ENCODE measurements around the gene PANK2.
"Not testable (repeated sequence)": the region's sequence is repeated elsewhere in the genome, so short reads cannot be mapped to it uniquely, and the experiment has no call there.

PANK2 gene

GRCh38 chr20:3871550-3872265 lies 17.5 kb upstream of the PANK2 start:
- no peak for DNase-seq

GRCh38 chr20:3873507-3873906 lies 15.7 kb upstream of the PANK2 start:
- no peak for DNase-seq

- DNase-seq = no peak
These were observed 14.9 kb upstream of the PANK2 start for GRCh38 chr20:3874194-3874844.

- DNase-seq = no peak
These were observed 13.7 kb upstream of the PANK2 start for GRCh38 chr20:3875378-3875974.

- no peak for DNase-seq
These were observed 13.2 kb upstream of the PANK2 start for GRCh38 chr20:3876000-3876399.

- DNase-seq = no peak
These were observed 12.5 kb upstream of the PANK2 start for GRCh38 chr20:3876676-3877075.

GRCh38 chr20:3878921-3879274 lies 10.3 kb upstream of the PANK2 start:
- not testable (repeated sequence) for DNase-seq

- no peak for DNase-seq
These were observed 3.5 kb upstream of the PANK2 start for GRCh38 chr20:3885715-3886114.

- DNase-seq = no peak
These were observed 1.1 kb upstream of the PANK2 start for GRCh38 chr20:3887876-3888620.

- DNase-seq = peak; percentile 66
These were observed 556 bp downstream of the PANK2 start for GRCh38 chr20:3889489-3890397.

- no peak for DNase-seq
These were observed 1.2 kb downstream of the PANK2 start for GRCh38 chr20:3890398-3890751.

- DNase-seq = no peak
These were observed 2.1 kb downstream of the PANK2 start for GRCh38 chr20:3890999-3891929.

- no peak for DNase-seq
These were observed 5.6 kb downstream of the PANK2 start for GRCh38 chr20:3894796-3895195.

- DNase-seq = no peak
These were observed 7.1 kb downstream of the PANK2 start for GRCh38 chr20:3896302-3896701.

GRCh38 chr20:3896853-3897583 lies 7.8 kb downstream of the PANK2 start:
- no peak for DNase-seq

GRCh38 chr20:3898181-3898580 lies 9.0 kb downstream of the PANK2 start:
- not testable (repeated sequence) for DNase-seq

GRCh38 chr20:3898639-3899038 lies 9.5 kb downstream of the PANK2 start:
- no peak for DNase-seq

GRCh38 chr20:3900187-3900604 lies 11.0 kb downstream of the PANK2 start:
- no peak for DNase-seq

GRCh38 chr20:3901028-3901705 lies 12.0 kb downstream of the PANK2 start:
- DNase-seq = no peak

Data from activated CD4-positive, alpha-beta T cell treated with anti-CD3 and anti-CD28 coated beads for 48 hours (primary cell).